HepG2 (cell line): ENCODE results near the gene TATDN3. TPM values are rescaled to one million over a fixed set of nuclear protein-coding genes. Genes with fewer than 3 reads are reported as not detected.

ENCODE experiments used
- ATAC-seq: fragments of 200-7000 bp; cut with Tn5 transposase; 3 replicates; pipeline ENCODE4 v1.9.1; 2020; ENCODE audit warnings: mild to moderate bottlenecking, moderate library complexity
- BruUV-seq: library from RNA; stranded (reverse); fragments of 400-500 nt; replicated peaks from 2 replicates; lab custom pipeline; 2021; lab: Mats Ljungman, UMichigan
- CTCF ChIA-PET: fragments of 300-600 bp; formaldehyde crosslinking; extraction: SDS; loops from one replicate; lab custom pipeline; 2021; ENCODE audit warnings: low total read pairs, inconsistent platforms, low intra/inter-chr PET ratio; lab: Yijun Ruan, JAX
- POLR2A ChIA-PET: fragments of 350-600 bp; sonication (Branson Sonifier 250); formaldehyde crosslinking; loops from one replicate; lab custom pipeline; 2020; ENCODE audit warnings: antibody characterized with exemption, inconsistent platforms; lab: Yijun Ruan, JAX
- DNase-seq: peaks from one replicate; pipeline ENCODE4 v3.0.0-alpha.2; 2015; ENCODE audit warnings: low spot score
- FAIRE-seq: peaks from 3 replicates; lab custom pipeline; 2011; peaks lifted over from hg19 to GRCh38; lab: Jason Lieb, UNC
- H2AFZ ChIP-seq: one replicate; pipeline ENCODE4 v1.6.1; 2011; ENCODE audit warnings: low read length, inconsistent platforms
- H3K27ac ChIP-seq: fragments of 300-600 bp; 3 replicates; pipeline ENCODE4 v1.8.0; 2011; ENCODE audit warnings: mixed run types, mild to moderate bottlenecking, mixed read lengths, low read length, inconsistent platforms; ENCODE audit not compliant: insufficient read depth; ENCODE audit errors: extremely low read length
- H3K27me3 ChIP-seq, 2 experiments: fragments of 200-600 bp in 1 of 2; 2 replicates in 1 of 2; 3 replicates in 1 of 2; pipeline versions ENCODE4 v1.6.0 to v1.8.0; 2011; ENCODE audit warnings: low read length in 2 of 2, mild to moderate bottlenecking in 2 of 2, moderate library complexity in 2 of 2, inconsistent platforms in 1 of 2; ENCODE audit not compliant: insufficient read depth in 2 of 2, control insufficient read depth in 1 of 2
- H3K36me3 ChIP-seq, 2 experiments: fragments of 200-600 bp in 1 of 2; replicated peaks in 1 of 2; 2 replicates in 1 of 2; 3 replicates in 1 of 2; pipeline versions ENCODE4 v1.5.1 to v1.8.0; 2011; ENCODE audit warnings: low read length in 2 of 2, inconsistent platforms in 1 of 2; ENCODE audit not compliant: insufficient read depth in 2 of 2, control insufficient read depth in 1 of 2
- H3K4me1 ChIP-seq: 2 replicates; pipeline ENCODE4 v1.5.1; 2012; ENCODE audit warnings: low read length, inconsistent platforms; ENCODE audit not compliant: insufficient read depth
- H3K4me2 ChIP-seq: 2 replicates; pipeline ENCODE4 v1.6.0; 2011; ENCODE audit warnings: low read depth, low read length, inconsistent platforms
- H3K4me3 ChIP-seq, 3 experiments: fragments of 200-600 bp in 1 of 3; sonication (generic), shearing (Covaris generic) in 1 of 3; replicated peaks in 1 of 3; 2 replicates each; pipeline ENCODE4 v1.5.1; 2011 to 2016; ENCODE audit warnings: low read length in 3 of 3, inconsistent platforms in 2 of 3, low read depth in 2 of 3, mild to moderate bottlenecking in 2 of 3, control low read depth in 1 of 3, mixed read lengths in 1 of 3; ENCODE audit not compliant: insufficient read depth in 1 of 3
- H3K79me2 ChIP-seq: one replicate; pipeline ENCODE4 v1.6.1; 2011; ENCODE audit warnings: low read length, inconsistent platforms; ENCODE audit not compliant: insufficient read depth
- H3K9ac ChIP-seq: 2 replicates; pipeline ENCODE4 v1.6.0; 2011; ENCODE audit warnings: mild to moderate bottlenecking, low read depth, low read length, inconsistent platforms; ENCODE audit not compliant: insufficient read depth
- H3K9me3 ChIP-seq: 2 replicates; pipeline ENCODE4 v1.5.1; 2012; ENCODE audit warnings: mild to moderate bottlenecking, low read length
- H4K20me1 ChIP-seq: 2 replicates; pipeline ENCODE4 v1.6.0; 2011; ENCODE audit warnings: inconsistent platforms, mild to moderate bottlenecking, low read length, moderate library complexity; ENCODE audit not compliant: insufficient read depth
- AGO2 ChIP-seq: fragments of 200-400 bp; formaldehyde crosslinking; optimal IDR thresholded peaks from 2 replicates; pipeline ENCODE3; 2017; ENCODE audit warnings: mild to moderate bottlenecking, low read depth, low read length, moderate library complexity
- CHCHD3 ChIP-seq: sonication (generic); formaldehyde crosslinking; IDR thresholded peaks from 2 replicates; pipeline ENCODE4 v1.8.0; 2022; ENCODE audit warnings: mild to moderate bottlenecking, missing genetic modification reagents, moderate library complexity
- ETV6 ChIP-seq: sonication (generic); formaldehyde crosslinking; conservative IDR thresholded peaks from 2 replicates; pipeline ENCODE4 v1.4.0; 2020; ENCODE audit warnings: missing genetic modification reagents
- HHEX ChIP-seq: IDR thresholded peaks from 2 replicates; pipeline ENCODE4 v1.6.1; 2016; ENCODE audit warnings: control low read depth
- NFKB2 ChIP-seq: sonication (generic); formaldehyde crosslinking; IDR thresholded peaks from 2 replicates; pipeline ENCODE4 v1.4.0; 2020; ENCODE audit warnings: missing genetic modification reagents, borderline replicate concordance
- NR2F6 ChIP-seq, 2 experiments: IDR thresholded peaks; 2 replicates each; pipeline ENCODE4 v1.6.1; 2016; ENCODE audit warnings: antibody characterized with exemption in 1 of 2, mild to moderate bottlenecking in 1 of 2
- PAF1 ChIP-seq: IDR thresholded peaks from 2 replicates; pipeline ENCODE4 v1.6.1; 2016; ENCODE audit warnings: missing genetic modification reagents, missing compliant biosample characterization
- RAD21 ChIP-seq: fragments of 450-650 bp; formaldehyde crosslinking; IDR thresholded peaks from 2 replicates; pipeline ENCODE4 v1.5.0; 2020; ENCODE audit warnings: mild to moderate bottlenecking
- RFX5 ChIP-seq: IDR thresholded peaks from 2 replicates; pipeline ENCODE4 v1.6.1; 2011; ENCODE audit warnings: low read depth, low read length, improper control_type of control experiment
- STAG1 ChIP-seq: sonication (generic); formaldehyde crosslinking; IDR thresholded peaks from 2 replicates; pipeline ENCODE4 v1.4.0; 2020; ENCODE audit warnings: missing genetic modification reagents
- TBX2 ChIP-seq: sonication (generic); formaldehyde crosslinking; IDR thresholded peaks from 2 replicates; pipeline ENCODE4 v1.5.0; 2020; ENCODE audit warnings: missing genetic modification reagents, mild to moderate bottlenecking, borderline replicate concordance
- ZNF547 ChIP-seq: sonication (generic); formaldehyde crosslinking; IDR thresholded peaks from 2 replicates; pipeline ENCODE4 v1.5.1; 2020; ENCODE audit warnings: mild to moderate bottlenecking, missing genetic modification reagents
- WGBS: methylation state at CpG from one replicate; pipeline ENCODE4 v1.1.6; 2017; ENCODE audit warnings: low lambda C conversion rate; 5-methylcytosine and 5-hydroxymethylcytosine counted together
- in situ Hi-C: cut with HindIII; loops from 2 replicates; pipeline ENCODE4 v1.10.0; 2017; ENCODE audit warnings: low pct_unique_long_range_greater_than_20kb; ENCODE audit not compliant: extremely low pct_ligation_motif_present
- intact Hi-C: fragments of 100-400 bp; cut with micrococcal nuclease; formaldehyde crosslinking; loops from one replicate; pipeline ENCODE4 v1.10.0; 2022; ENCODE audit not compliant: unreplicated experiment
- polyA plus RNA-seq, 8 experiments: library from polyadenylated mRNA; depleted of rRNA in 3 of 8; stranded (reverse) in 7 of 8; unstranded in 1 of 8; fragments of >200 nt; fragmentation: Illumina TruSeq in 4 of 8; extraction: Trizol in 4 of 8; gene quantifications; 2 replicates each; pipeline versions ENCODE4 v1.2.1 to v1.2.3, GENCODE V29; 2011 to 2016; ENCODE audit warnings: low read depth in 4 of 8, missing spikeins in 1 of 8, mixed read lengths in 1 of 8; ENCODE audit not compliant: insufficient read depth in 1 of 8
- total RNA-seq, 5 experiments: library from RNA; depleted of rRNA; stranded (reverse); fragments of >200 nt; fragmentation: Illumina TruSeq; extraction: Trizol; gene quantifications; 2 replicates each; pipeline ENCODE4 v1.2.3, GENCODE V29; 2016; ENCODE audit warnings: low read depth in 1 of 5
- TF ChIP-seq, protein P1 (sequence below), 2 experiments: sonication (generic) in 1 of 2; formaldehyde crosslinking in 1 of 2; IDR thresholded peaks; 2 replicates each; pipeline versions ENCODE4 v1.5.1 to v1.6.1; 2011 to 2020; ENCODE audit warnings: borderline replicate concordance in 1 of 2, low read depth in 1 of 2, low read length in 1 of 2, mild to moderate bottlenecking in 1 of 2, missing genetic modification reagents in 1 of 2, moderate library complexity in 1 of 2
- TF ChIP-seq, protein P2 (sequence below): sonication (generic); formaldehyde crosslinking; IDR thresholded peaks from 2 replicates; pipeline ENCODE4 v1.8.1; 2023; ENCODE audit warnings: mild to moderate bottlenecking, moderate library complexity, missing genetic modification reagents
- TF ChIP-seq, protein P3 (sequence below): sonication (generic); formaldehyde crosslinking; IDR thresholded peaks from 2 replicates; pipeline ENCODE4 v1.8.0; 2022; ENCODE audit warnings: mild to moderate bottlenecking, missing genetic modification reagents, borderline replicate concordance
- TF ChIP-seq, protein P4 (sequence below): sonication (generic); formaldehyde crosslinking; IDR thresholded peaks from 2 replicates; pipeline ENCODE4 v1.8.0; 2022; ENCODE audit warnings: low read depth, missing genetic modification reagents
- TF ChIP-seq, protein P5 (sequence below): sonication (generic); formaldehyde crosslinking; IDR thresholded peaks from 2 replicates; pipeline ENCODE4 v1.8.1; 2023; ENCODE audit warnings: missing genetic modification reagents, mild to moderate bottlenecking, borderline replicate concordance

TATDN3 gene
- total and polyA plus RNA-seq, 2 of the 13 experiments (the other 11 are each of a cell fraction or from before 2014, with no cell fraction given) = 7.3 to 8.6 TPM

DNA sequence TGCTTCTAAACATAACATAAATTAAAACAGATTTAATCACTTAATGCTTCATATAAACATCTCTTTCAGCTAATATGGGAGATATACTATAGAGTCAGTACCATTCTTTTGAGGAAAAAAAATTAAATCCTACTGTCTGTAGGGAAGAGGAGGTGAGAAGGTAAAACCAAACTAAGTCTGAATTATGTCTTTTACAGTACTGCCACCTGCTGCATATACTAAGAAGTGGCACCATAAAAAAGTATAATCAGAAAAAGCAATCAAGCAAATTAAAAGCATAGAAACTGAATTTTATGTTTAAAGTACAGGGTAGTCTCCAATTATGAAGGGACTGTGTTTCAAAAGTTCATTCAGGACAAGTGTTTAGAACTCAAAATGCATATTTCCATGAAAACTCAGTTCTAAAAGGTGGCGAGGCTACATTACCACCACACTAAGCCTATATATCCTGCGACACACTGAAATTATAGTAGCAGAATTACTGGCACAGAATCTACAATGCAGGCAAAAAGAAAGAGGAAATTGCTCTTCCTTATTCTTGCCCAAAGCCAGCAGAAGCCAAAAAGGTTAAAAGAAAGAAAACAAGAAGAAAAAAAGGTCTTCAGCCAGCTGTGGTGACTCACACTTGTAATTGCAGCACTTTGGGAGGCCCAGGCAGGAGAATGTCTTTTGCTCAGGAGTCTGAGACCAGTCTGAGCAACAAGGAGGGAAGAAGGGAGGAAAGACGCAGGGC, 9.1 kb upstream of the TATDN3 start:
- no peak overlapping the region for H3K4me2 ChIP-seq
- ATAC-seq = no peak
- peak; percentile 3 for DNase-seq
- CTCF ChIA-PET = interaction anchor here (1.1 to 3.8 kb wide), 4 partner anchors 33 to 306 kb away, joined by 3 to 31 read pairs (median 6); no protein-coding TSS in a partner anchor
- POLR2A ChIA-PET = interaction anchor here (1.7 kb wide), 1 partner anchor 9 kb away, joined by 4 read pairs; the partner anchor contains the start of genes NSL1 and TATDN3
- no peak overlapping the region for H2AFZ ChIP-seq
- in situ Hi-C loops = loop anchor here (5.0 kb wide), 1 partner anchor 115 kb away; no protein-coding TSS in a partner anchor
- FAIRE-seq = peak; percentile 37
- H3K9me3 ChIP-seq = no peaks in the 10 kb centered on the region
- peaks cover 3% of the 10 kb centered on the region; the same call in 1 of the 2 replicates for H4K20me1 ChIP-seq
- peaks cover 2% of the 10 kb centered on the region for H3K79me2 ChIP-seq
- no peaks in the 10 kb centered on the region; a peak in 1 of 5 replicates for H3K27me3 ChIP-seq
- 98% methylated on average over 3 of the region's 3 CpGs for WGBS
- H3K36me3 ChIP-seq = peaks cover 1 to 42% of the 10 kb centered on the region in 2 experiments; a peak in 4 of 5 replicates
- H3K4me3 ChIP-seq = no peak overlapping the region
- no peak overlapping the region for H3K9ac ChIP-seq
- H3K27ac ChIP-seq = no peak overlapping the region
- peaks cover 10% of the 10 kb centered on the region; the same call in 1 of the 2 replicates for H3K4me1 ChIP-seq
- intact Hi-C loops = loop anchor here (1.0 to 10.0 kb wide), 2 partner anchors 117 to 308 kb away; no protein-coding TSS in a partner anchor
- no TSS peak for BruUV-seq
- TF ChIP-seq HHEX (CRISPR knock-in tag) = no peak
- peak; percentile 71 for TF ChIP-seq STAG1 (CRISPR knock-in tag)
- no peak for TF ChIP-seq ETV6
- TF ChIP-seq CHCHD3 (CRISPR knock-in tag) = no peak
- TF ChIP-seq, protein P1, sequence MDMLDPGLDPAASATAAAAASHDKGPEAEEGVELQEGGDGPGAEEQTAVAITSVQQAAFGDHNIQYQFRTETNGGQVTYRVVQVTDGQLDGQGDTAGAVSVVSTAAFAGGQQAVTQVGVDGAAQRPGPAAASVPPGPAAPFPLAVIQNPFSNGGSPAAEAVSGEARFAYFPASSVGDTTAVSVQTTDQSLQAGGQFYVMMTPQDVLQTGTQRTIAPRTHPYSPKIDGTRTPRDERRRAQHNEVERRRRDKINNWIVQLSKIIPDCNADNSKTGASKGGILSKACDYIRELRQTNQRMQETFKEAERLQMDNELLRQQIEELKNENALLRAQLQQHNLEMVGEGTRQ (IDR thresholded peaks at IDR 0.05; ENCODE audit: low read depth, low read length) = no peak
- TF ChIP-seq, protein P1 (CRISPR knock-in tag; IDR thresholded peaks at IDR 0.05; ENCODE audit: borderline replicate concordance) = no peak
- TF ChIP-seq, protein P2, sequence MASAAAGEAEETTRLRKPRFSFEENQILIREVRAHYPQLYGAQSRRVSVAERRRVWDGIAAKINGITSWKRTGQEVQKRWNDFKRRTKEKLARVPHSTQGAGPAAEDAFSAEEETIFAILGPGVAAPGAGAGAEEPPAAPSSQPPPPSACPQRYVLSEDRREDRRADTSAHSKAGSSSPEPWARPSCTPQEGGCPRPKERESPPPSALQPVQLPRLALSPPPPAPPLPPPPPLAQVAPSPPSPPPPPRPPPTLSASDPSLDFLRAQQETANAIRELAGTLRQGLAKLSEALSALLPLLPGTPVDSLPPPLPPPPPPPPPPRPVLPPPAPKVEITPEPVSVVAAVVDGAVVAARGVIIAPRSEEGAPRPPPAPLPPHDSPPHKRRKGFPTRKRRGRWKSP = no peak
- TF ChIP-seq RFX5 = no peak
- TF ChIP-seq AGO2 = no peak
- TF ChIP-seq, protein P3, sequence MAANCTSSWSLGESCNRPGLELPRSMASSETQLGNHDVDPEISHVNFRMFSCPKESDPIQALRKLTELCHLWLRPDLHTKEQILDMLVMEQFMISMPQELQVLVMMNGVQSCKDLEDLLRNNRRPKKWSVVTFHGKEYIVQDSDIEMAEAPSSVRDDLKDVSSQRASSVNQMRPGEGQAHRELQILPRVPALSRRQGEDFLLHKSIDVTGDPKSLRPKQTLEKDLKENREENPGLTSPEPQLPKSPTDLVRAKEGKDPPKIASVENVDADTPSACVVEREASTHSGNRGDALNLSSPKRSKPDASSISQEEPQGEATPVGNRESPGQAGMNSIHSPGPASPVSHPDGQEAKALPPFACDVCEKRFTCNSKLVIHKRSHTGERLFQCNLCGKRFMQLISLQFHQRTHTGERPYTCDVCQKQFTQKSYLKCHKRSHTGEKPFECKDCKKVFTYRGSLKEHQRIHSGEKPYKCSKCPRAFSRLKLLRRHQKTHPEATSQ (CRISPR knock-in tag) = no peak
- peak; percentile 15; the same call in 1 of the 2 replicates for TF ChIP-seq RAD21 (CRISPR knock-in tag)
- no peak for TF ChIP-seq NFKB2 (CRISPR knock-in tag)
- TF ChIP-seq ZNF547 (CRISPR knock-in tag) = no peak
- TF ChIP-seq, protein P4, sequence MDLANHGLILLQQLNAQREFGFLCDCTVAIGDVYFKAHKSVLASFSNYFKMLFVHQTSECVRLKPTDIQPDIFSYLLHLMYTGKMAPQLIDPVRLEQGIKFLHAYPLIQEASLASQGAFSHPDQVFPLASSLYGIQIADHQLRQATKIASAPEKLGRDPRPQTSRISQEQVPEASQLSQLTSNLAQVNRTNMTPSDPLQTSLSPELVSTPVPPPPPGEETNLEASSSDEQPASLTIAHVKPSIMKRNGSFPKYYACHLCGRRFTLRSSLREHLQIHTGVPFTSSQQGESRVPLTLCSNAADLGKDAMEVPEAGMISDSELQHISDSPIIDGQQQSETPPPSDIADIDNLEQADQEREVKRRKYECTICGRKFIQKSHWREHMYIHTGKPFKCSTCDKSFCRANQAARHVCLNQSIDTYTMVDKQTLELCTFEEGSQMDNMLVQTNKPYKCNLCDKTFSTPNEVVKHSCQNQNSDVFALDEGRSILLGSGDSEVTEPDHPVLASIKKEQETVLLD (CRISPR knock-in tag) = no peak
- no peak for TF ChIP-seq TBX2 (CRISPR knock-in tag)
- TF ChIP-seq, protein P5, sequence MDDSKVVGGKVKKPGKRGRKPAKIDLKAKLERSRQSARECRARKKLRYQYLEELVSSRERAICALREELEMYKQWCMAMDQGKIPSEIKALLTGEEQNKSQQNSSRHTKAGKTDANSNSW (CRISPR knock-in tag) = no peak
- TF ChIP-seq NR2F6 (IDR thresholded peaks at IDR 0.05) = no peak
- no peak for TF ChIP-seq NR2F6 (CRISPR knock-in tag; IDR thresholded peaks at IDR 0.05)
- TF ChIP-seq PAF1 (CRISPR knock-in tag) = no peak
